GM12891 (cell line): ENCODE measurements around the gene RAD23A.

ENCODE experiments used
- POLR2A ChIP-seq: IDR thresholded peaks from 2 replicates; pipeline ENCODE4 v1.6.1; 2011; ENCODE audit warnings: low read depth, low read length, control low read depth
- POLR2AphosphoS5 ChIP-seq: IDR thresholded peaks from 2 replicates; pipeline ENCODE4 v1.6.1; 2011; ENCODE audit warnings: low read depth, low read length, control low read depth
- TAF1 ChIP-seq: IDR thresholded peaks from 2 replicates; pipeline ENCODE4 v1.6.1; 2011; ENCODE audit warnings: low read depth, low read length, control low read depth

- no peak for TF ChIP-seq POLR2AphosphoS5
- TF ChIP-seq POLR2A: no peak
- no peak for TF ChIP-seq TAF1
Observed at GRCh38 chr19:12985049-12985776, 39.6 kb downstream of the RAD23A start.
